Activated T-helper 2 cell treated with anti-CD3 and anti-CD28 coated beads, Interferon-gamma antibody, Interleukin-2, Interleukin-4, amounts not matched to agents 10 μg/mL and 5 μg/mL and 100 μg/mL, durations not matched to agents 14 hours and 24 hours and 36 hours (primary cell): Measurements from ENCODE around the gene MAPRE2. TPM values are rescaled to one million over a fixed set of nuclear protein-coding genes. Genes with fewer than 3 reads are reported as not detected.
"Not testable (repeated sequence)": the region's sequence is repeated elsewhere in the genome, so short reads cannot be mapped to it uniquely, and the experiment has no call there.

ENCODE experiments used
- DNase-seq: peaks from one replicate; pipeline ENCODE4 v3.0.0; 2021; ENCODE audit warnings: low spot score
- H3K27ac Mint-ChIP-seq: one replicate; pipeline ENCODE4 v1.8.0; 2021; ENCODE audit warnings: mixed read lengths
- H3K27me3 Mint-ChIP-seq: one replicate; pipeline ENCODE4 v1.8.0; 2021; ENCODE audit warnings: low read depth, mixed read lengths
- H3K36me3 Mint-ChIP-seq: one replicate; pipeline ENCODE4 v1.8.0; 2021; ENCODE audit warnings: low read depth, mixed read lengths
- H3K4me1 Mint-ChIP-seq: one replicate; pipeline ENCODE4 v1.8.0; 2021; ENCODE audit warnings: low read depth, mixed read lengths
- H3K4me3 Mint-ChIP-seq: one replicate; pipeline ENCODE4 v1.8.0; 2021; ENCODE audit warnings: low read depth, mild to moderate bottlenecking, moderate library complexity, mixed read lengths
- H3K9me3 Mint-ChIP-seq: one replicate; pipeline ENCODE4 v1.8.0; 2021; ENCODE audit warnings: mixed read lengths
- intact Hi-C: fragments of 100-400 bp; cut with micrococcal nuclease; formaldehyde crosslinking; loops from one replicate; pipeline ENCODE4 v1.15.1; 2023
- total RNA-seq: library from RNA; stranded (reverse); gene quantifications from 2 replicates; pipeline ENCODE4 v1.2.3, GENCODE V29; 2022

MAPRE2 gene
- total RNA-seq, 1 donor from 2014 or later: 42.7 TPM

DNA sequence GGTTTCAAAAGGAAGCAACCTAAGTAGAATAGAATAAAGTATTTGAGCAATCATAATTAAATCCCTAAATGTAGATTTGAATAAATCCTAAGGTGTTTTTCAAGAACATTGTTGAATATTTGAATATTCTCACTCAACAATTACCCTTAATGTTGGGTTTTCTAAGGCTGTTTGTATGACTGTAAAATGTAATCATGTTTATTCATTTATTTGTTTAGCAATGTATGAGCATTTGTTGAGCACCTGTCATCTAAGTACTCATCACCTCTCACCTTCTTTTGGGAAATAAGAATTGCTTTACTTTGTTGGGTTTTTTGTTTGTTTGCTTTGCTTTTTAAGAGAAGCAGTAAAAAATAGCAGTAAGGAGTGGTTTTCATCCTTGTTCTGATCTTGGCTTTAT, 66.0 kb downstream of the MAPRE2 start:
- H3K4me3 Mint-ChIP-seq: no peak overlapping the region
- peaks cover 14% of the 10 kb centered on the region for H3K4me1 Mint-ChIP-seq
- H3K36me3 Mint-ChIP-seq: peaks cover 39% of the 10 kb centered on the region
- no peaks in the 10 kb centered on the region for H3K27me3 Mint-ChIP-seq
- intact Hi-C loops: loop anchor here (5.0 kb wide), 1 partner anchor 65 kb away; the partner anchor contains the start of gene MAPRE2
- peaks cover 10% of the 10 kb centered on the region for H3K9me3 Mint-ChIP-seq
- no peak overlapping the region for H3K27ac Mint-ChIP-seq
- no peak for DNase-seq

DNA sequence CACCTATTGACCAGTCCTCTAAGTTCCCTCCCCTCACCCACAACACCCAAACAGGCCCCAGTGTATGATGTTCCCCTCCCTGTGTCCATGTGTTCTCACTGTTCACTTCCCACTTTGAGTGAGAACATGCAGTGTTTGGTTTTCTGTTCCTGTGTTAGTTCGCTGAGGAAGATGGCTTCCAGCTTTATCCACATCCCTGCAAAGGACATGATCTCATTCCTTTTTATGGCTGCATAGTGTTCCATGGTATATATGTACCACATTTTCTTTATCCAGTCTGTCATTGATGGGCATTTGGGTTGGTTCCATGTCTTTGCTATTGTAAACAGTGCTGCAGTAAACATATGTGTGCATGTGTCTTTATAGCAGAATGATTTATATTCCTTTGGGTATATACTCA, 66.9 kb downstream of the MAPRE2 start:
- not testable (repeated sequence) for H3K9me3 Mint-ChIP-seq, DNase-seq, H3K4me3 Mint-ChIP-seq, H3K27me3 Mint-ChIP-seq, H3K27ac Mint-ChIP-seq
- intact Hi-C loops: loop anchor here (5.0 kb wide), 1 partner anchor 66 kb away; the partner anchor contains the start of gene MAPRE2
- peaks cover 42% of the 10 kb centered on the region for H3K36me3 Mint-ChIP-seq
- peaks cover 14% of the 10 kb centered on the region for H3K4me1 Mint-ChIP-seq

DNA sequence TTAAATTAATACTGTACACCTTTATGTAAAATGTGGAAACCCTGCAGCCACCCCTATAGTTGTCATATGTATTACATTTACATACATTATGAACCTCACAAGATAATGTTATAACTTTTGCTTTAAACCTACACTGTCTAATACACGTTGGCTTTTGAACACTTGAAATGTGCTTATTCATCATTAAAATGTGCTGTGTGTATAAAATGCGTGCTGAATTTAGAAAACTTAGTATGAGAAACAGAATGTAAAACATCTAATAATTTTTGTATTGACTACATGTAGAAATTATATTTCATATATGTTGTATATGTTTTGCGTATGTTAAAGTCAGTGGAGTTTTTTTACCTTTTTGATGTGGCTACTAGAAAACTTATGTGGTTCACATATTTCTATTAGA, 68.8 kb downstream of the MAPRE2 start:
- peaks cover 15% of the 10 kb centered on the region for H3K4me1 Mint-ChIP-seq

DNA sequence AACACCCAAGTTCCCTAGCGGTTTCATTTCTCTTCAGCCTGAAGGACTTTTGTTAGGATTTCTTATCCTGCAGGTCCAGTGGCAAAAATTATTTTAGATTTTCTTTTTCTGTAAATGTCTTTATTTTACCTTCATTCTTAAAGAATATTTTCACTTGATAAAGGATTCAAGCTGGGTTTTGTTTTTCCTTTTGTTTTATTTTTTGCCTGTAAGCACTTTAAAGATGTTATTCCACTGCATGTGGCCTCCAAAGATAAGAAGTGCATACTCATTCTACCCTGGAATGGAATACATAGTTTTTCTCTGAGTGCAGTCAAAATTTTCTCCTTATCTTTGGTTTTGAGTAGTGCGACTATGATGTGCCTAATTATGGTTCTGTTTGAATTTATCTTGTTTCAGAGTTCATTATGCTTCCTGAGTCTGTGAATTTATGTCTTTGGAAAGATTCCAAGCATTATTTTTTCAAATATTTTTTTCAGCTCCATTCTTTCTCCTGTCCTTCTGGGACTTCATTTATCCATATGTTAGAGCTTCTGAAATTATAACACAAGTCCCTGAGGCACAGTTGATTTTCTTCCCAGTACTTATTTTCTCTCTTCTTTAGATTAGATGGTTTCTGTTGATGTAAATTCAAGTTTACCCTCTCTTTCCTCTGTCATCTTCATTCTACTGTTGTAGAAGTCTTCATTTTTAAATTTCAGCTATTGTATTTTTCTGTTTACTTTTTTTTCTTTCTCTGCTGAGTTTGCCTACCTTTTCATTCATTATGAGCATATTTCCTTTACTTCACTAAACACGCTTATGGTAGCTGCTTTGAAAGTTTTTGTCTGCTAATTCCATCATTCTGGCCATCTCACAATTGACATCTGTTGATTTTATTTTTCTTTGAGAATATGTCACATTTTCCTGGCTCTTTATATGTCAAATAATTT, 69.6 kb downstream of the MAPRE2 start:
- DNase-seq: no peak
- intact Hi-C loops: no loop called here
- H3K27me3 Mint-ChIP-seq: no peaks in the 10 kb centered on the region
- H3K9me3 Mint-ChIP-seq: peaks cover 10% of the 10 kb centered on the region
- peaks cover 43% of the 10 kb centered on the region for H3K36me3 Mint-ChIP-seq
- H3K27ac Mint-ChIP-seq: no peak overlapping the region
- H3K4me3 Mint-ChIP-seq: no peak overlapping the region
- H3K4me1 Mint-ChIP-seq: peaks cover 15% of the 10 kb centered on the region

More for the DNA sequence above, 68.8 kb downstream of the MAPRE2 start:
- intact Hi-C loops: no loop called here
- no peak overlapping the region for H3K4me3 Mint-ChIP-seq
- H3K27ac Mint-ChIP-seq: no peak overlapping the region
- peaks cover 10% of the 10 kb centered on the region for H3K9me3 Mint-ChIP-seq
- DNase-seq: no peak
- H3K27me3 Mint-ChIP-seq: no peaks in the 10 kb centered on the region
- H3K36me3 Mint-ChIP-seq: peaks cover 43% of the 10 kb centered on the region

DNA sequence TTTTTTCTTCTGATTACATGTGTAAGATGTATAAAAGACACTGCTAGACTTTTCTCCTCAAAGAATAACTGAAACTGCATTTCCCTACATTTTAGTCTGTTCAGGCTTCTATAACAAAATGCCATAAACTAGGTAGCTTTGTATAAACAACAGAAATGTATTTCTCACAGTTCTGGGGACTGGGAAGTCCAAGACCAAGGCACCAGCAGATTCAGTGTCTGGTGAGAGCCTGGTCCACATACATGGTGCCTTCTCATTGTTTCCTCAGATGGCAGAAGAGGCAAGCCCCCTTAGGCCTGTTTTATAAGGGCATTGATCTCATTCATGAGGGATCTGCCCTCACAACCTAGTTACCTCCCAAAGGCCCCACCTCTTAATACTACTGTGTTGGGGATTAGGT, 71.5 kb downstream of the MAPRE2 start:
- DNase-seq: no peak
- H3K4me3 Mint-ChIP-seq: no peak overlapping the region

DNA sequence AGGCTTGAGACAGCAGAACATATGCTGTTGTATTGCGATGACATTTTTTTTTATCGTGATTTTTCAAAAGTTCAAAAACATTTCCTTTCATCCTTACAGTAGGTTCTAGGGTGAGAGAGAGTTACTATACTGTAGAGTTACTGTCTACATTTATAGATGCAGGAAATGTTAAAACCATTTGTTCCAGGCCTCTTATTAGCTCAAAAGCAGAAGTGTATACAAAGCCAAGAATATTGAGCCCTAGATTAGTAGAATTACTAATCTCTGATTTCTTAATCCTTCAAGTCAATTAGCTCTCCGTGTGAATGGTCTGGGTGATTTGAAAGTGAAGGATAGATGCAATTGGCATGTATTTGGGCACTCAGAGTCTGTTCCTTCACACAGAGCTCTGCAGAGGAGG, 73.1 kb downstream of the MAPRE2 start:
- Mint-ChIP-seq H3K4me3 (no peak overlapping the region), H3K4me1 (peaks cover 8% of the 10 kb centered on the region), H3K27me3 (no peaks in the 10 kb centered on the region), H3K27ac (peak overlapping the region; percentile 46), H3K9me3 (peaks cover 10% of the 10 kb centered on the region), H3K36me3 (peaks cover 26% of the 10 kb centered on the region)
- intact Hi-C loops: no loop called here
- DNase-seq: no peak

More for the DNA sequence above, 71.5 kb downstream of the MAPRE2 start:
- Mint-ChIP-seq H3K9me3 (peaks cover 10% of the 10 kb centered on the region), H3K4me1 (peaks cover 13% of the 10 kb centered on the region), H3K27ac (no peak overlapping the region), H3K27me3 (no peaks in the 10 kb centered on the region), H3K36me3 (peaks cover 42% of the 10 kb centered on the region)
- intact Hi-C loops: no loop called here

DNA sequence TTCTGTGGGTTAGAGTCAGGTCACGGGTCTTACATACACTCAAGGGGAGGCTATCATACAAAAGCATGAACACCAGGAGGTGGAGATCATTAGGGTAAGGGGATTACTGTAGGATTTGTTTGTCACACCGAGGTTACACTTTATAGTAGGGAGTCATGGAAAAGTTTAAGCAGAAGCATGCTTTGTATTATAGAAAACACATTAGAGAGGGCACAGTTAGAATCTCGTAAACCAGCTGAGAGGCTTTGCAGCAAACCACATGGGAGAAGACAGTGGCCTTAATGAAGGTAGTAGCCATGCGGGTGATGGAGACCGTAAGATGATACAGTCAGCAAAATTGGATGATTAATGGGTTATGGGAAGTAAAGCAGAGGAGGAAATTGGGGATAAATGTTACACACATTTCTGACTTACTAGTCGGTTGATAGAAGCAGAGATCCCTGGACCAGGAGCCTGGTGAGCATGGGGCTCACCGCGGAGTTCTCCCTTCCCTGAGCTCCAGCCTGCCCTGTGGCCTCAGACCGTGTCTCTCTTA, 75.6 kb downstream of the MAPRE2 start:
- no peak overlapping the region for H3K4me3 Mint-ChIP-seq
- H3K27ac Mint-ChIP-seq: no peak overlapping the region
- DNase-seq: no peak
- intact Hi-C loops: no loop called here
- H3K36me3 Mint-ChIP-seq: peaks cover 22% of the 10 kb centered on the region
- no peaks in the 10 kb centered on the region for H3K9me3 Mint-ChIP-seq
- H3K4me1 Mint-ChIP-seq: peaks cover 4% of the 10 kb centered on the region
- H3K27me3 Mint-ChIP-seq: no peaks in the 10 kb centered on the region

DNA sequence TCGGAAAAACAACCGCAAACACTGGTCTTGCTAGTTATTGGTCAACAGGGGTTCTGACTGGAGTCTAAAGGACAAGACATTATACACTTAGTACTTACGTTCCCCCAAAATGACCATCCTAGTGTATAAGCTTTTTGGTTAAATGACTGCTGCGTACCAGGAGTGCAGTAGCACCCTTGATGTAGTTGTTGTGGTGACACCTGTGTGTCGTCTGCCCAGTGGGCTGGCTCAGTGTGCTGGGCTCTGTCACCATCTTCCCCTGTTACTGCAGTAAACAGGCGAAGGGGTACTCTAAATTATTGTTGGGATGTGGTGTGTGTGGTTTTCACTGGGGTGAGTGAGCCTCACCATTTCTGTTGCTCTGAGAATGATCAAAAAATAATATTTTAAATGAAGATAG, 76.2 kb downstream of the MAPRE2 start:
- H3K4me1 Mint-ChIP-seq: peaks cover 6% of the 10 kb centered on the region
- H3K36me3 Mint-ChIP-seq: peaks cover 22% of the 10 kb centered on the region
- H3K9me3 Mint-ChIP-seq: no peaks in the 10 kb centered on the region
- H3K4me3 Mint-ChIP-seq: no peak overlapping the region
- no peak overlapping the region for H3K27ac Mint-ChIP-seq
- DNase-seq: no peak
- intact Hi-C loops: no loop called here
- no peaks in the 10 kb centered on the region for H3K27me3 Mint-ChIP-seq

DNA sequence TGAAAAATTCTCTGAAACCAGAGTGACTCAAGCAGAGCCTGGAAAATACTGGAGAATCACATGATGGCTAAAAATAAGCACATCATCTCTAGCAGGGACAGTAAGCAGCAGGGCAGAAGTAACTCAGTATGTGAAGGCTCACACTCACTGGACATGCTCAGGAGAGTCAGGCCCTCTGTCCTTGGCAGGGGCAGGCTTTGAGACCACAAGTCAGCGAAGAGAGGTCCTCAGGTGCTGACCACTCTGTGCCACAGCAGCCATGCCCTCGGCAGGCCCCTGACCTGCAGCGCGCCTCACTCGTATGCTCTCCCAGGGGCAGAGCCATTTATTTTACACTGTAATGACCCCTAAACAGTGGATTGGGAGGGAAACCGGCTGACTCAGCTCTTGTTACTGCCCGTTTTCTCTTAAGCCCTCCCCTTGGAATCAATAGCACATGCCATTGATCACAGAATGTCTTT, 76.8 kb downstream of the MAPRE2 start:
- intact Hi-C loops: no loop called here
- Mint-ChIP-seq H3K27ac (no peak overlapping the region), H3K4me1 (peaks cover 11% of the 10 kb centered on the region), H3K9me3 (no peaks in the 10 kb centered on the region), H3K36me3 (peaks cover 22% of the 10 kb centered on the region), H3K27me3 (no peaks in the 10 kb centered on the region), H3K4me3 (no peak overlapping the region)
- no peak for DNase-seq

DNA sequence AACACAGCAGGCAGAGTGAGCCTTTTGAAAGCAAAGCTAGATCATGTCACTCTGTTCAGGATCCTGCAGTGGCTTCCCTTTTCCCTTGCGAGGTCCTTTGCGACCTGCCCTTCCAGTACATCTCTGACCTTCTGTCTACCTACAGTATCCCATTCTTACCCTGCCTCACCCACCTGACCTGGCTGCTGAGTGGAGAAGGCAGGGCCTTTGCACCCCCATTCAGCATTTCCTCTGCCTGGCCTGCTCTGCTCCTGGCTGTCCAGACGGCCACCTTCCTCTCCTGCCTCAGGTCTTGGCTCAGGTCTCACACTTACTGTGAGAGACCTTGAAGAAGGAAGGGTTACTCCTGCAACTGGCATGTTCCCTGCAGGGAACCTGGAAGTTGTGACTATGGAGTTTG, 77.4 kb downstream of the MAPRE2 start:
- no peak overlapping the region for H3K27ac Mint-ChIP-seq
- H3K36me3 Mint-ChIP-seq: peaks cover 25% of the 10 kb centered on the region
- H3K9me3 Mint-ChIP-seq: peaks cover 6% of the 10 kb centered on the region
- peaks cover 13% of the 10 kb centered on the region for H3K4me1 Mint-ChIP-seq
- intact Hi-C loops: no loop called here
- no peaks in the 10 kb centered on the region for H3K27me3 Mint-ChIP-seq
- H3K4me3 Mint-ChIP-seq: no peak overlapping the region
- no peak for DNase-seq

DNA sequence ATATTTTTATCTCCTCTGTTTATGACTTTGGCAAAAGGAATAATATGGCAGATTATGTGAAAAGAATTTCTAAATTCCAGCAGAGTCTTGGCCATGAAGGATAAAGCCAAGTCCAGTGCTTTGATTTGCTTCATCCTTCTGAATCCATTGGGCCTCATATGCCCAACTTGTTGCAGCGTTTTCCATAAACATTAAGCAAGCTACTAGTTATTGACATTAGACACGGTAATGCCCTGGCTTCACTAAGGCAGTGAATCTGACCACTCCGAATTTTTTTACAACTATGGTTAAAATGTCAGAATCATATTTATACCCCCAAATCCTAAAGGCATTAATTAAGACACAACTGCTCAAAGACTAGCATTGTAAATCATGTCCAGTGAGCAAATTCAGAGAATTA, 79.8 kb downstream of the MAPRE2 start:
- Mint-ChIP-seq H3K4me3 (no peak overlapping the region), H3K27me3 (no peaks in the 10 kb centered on the region), H3K9me3 (peaks cover 13% of the 10 kb centered on the region), H3K27ac (no peak overlapping the region), H3K36me3 (peaks cover 33% of the 10 kb centered on the region), H3K4me1 (peaks cover 11% of the 10 kb centered on the region)
- intact Hi-C loops: no loop called here
- no peak for DNase-seq

DNA sequence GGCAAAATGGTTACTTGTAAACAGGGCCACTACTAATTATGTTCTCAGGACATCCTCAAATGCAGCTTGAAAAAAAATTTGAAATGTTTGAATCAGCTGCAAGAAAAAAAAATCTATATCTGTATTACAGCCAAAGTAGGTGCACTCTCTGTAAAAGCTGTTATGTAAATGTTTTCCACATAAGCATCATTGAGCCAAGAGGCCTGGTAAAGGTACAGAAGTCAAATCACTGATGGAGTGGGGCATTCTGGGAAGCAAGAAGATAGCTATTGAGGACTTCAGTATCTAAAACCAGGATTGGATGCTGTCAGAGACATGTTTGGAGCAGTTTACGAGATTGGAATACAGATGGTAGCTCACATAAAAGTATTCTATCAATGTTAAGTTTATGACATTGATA, 80.3 kb downstream of the MAPRE2 start:
- Mint-ChIP-seq H3K4me3 (no peak overlapping the region), H3K4me1 (peaks cover 11% of the 10 kb centered on the region), H3K27me3 (no peaks in the 10 kb centered on the region), H3K9me3 (peaks cover 13% of the 10 kb centered on the region), H3K27ac (no peak overlapping the region), H3K36me3 (peaks cover 29% of the 10 kb centered on the region)
- DNase-seq: no peak
- intact Hi-C loops: no loop called here

DNA sequence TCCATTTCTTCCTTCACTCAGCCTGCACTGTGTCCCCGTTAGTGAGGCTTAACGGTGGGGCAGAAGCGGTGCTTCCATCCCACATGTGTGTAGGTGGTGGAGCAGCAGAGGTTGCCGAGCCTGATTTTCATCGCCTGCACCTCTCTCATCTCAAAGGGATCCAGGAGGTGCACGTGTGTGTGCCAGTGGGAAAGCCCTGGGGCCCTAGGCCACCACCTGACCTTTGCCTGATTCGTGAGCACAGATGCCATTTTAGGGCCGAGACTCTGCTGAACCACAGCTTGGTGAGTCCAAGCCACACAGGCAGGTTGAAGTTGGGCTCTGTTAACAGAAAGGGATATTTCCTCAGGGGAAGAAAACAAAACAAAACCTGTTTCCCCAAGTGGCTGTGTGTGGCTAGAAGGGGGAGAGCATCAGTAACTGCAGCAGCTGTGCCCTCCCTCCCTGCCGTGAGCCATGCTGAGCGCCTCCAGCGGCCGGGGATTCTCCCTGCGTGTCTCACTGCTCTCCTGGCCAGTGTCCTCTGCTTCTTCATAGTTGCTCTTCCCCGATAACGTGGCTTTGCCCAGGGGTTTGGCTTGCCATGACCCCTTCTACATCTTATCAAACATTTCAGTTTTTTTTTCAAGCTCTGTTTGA, 81.5 kb downstream of the MAPRE2 start:
- intact Hi-C loops: no loop called here
- Mint-ChIP-seq H3K4me1 (peaks cover 9% of the 10 kb centered on the region), H3K4me3 (peak overlapping the region; percentile 8), H3K27ac (no peak overlapping the region), H3K9me3 (peaks cover 13% of the 10 kb centered on the region), H3K27me3 (no peaks in the 10 kb centered on the region), H3K36me3 (peaks cover 36% of the 10 kb centered on the region)
- no peak for DNase-seq
